HS-27A (cell line): ENCODE results near the gene AP5S1.
"Not testable (repeated sequence)": the region's sequence is repeated elsewhere in the genome, so short reads cannot be mapped to it uniquely, and the experiment has no call there.

Experiments used
- DNase-seq: peaks from one replicate; pipeline ENCODE4 v3.0.0-alpha.2; 2012; ENCODE audit warnings: low read depth, missing footprints

AP5S1 gene

DNA sequence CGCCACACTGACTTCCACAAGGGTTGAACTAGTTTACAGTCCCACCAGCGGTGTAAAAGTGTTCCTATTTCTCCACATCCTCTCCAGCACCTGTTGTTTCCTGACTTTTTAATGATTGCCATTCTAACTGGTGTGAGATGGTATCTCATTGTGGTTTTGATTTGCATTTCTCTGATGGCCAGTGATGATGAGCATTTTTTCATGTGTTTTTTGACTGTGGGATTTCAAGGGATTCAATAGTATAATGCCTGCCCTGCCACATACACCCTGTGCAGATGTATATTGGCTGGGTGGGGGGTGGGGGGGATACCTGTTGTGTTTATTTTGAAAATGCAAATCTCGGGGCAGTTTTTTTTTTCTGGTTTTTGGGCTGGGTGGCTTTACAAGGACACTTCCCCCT, 26.2 kb upstream of the AP5S1 start:
- not testable (repeated sequence) for DNase-seq

DNA sequence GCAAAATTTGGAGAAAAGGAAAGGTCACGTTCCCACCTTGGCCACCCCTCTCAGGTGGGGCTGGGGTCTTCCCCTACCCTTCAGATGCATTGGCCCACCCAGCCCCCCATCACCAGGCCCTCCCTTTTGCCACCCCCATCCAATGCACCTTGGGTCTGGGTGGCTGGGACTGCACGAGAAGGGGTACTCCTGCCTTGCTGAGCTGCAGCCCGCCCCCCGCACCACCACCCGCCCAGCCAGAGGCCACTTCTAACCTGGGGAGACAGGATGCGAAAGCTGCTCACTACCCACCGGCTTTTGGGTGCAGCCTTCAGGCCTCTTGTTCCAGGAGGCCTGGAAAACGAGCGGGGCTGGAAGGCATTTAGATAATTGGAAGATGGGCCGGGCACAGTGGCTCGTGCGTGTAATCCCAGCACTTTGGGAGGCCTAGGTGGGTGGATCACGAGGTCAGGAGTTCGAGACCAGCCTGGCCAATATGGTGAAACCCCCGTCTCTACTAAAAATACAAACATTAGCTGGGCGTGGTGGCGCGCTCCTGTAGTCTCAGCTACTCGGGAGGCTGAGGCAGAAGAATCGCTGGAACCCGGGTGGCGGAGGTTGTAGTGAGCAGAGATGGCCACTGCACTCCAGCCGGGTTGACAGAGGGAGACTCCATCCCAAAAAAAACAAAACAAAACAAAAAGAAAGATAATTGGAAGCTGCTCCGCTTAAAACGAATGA, 25.5 kb upstream of the AP5S1 start:
- no peak for DNase-seq

DNA sequence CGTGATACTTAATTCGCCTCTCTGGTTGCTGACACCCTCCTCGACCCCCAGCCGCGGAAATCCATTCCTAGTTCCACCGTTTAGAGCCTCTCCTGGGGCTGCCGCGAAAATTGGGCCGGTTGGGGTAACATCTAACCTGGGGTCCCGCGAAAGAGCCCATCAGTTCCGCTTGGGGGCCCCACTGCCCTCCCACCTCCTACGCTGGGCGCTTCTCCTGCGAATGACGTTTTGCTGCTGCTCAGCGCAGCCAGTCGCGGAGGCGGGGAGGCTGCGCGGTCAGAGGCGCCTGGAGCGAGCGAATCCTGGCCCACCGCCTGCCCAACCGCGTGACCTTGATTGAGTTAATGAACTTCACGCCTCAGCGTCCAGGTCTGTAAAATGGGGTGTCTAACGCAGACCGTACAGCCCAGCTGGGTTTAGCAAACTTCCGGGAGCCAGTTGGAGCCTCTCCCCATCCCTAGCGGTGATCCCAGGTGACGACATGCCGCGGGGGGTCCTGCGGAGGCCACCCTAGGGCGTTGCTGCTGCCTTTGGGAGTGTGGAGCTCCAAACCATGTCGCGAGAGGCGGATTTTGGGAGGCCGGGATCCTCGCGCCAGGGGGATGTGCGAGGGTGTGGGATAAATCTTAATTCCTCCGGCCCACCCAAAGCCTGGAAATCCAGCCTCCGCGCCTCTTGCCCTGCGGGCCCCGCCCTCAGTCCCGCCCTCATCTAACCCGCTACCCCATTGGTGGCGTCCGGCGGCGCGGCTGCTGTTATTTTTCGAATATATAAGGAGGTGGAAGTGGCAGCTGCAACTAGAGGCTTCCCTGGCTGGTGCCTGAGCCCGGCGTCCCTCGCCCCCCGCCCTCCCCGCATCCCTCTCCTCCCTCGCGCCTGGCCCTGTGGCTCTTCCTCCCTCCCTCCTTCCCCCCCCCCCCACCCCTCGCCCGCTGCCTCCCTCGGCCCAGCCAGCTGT, 24.6 kb upstream of the AP5S1 start, which contains the start of gene CDC25B:
Gene CDC25B, plus strand, starts transcription at position 800 of the 958 bp plus-strand sequence. CDS start 222 bp downstream, outside the sequence.
- peak; percentile 88 for DNase-seq

DNA sequence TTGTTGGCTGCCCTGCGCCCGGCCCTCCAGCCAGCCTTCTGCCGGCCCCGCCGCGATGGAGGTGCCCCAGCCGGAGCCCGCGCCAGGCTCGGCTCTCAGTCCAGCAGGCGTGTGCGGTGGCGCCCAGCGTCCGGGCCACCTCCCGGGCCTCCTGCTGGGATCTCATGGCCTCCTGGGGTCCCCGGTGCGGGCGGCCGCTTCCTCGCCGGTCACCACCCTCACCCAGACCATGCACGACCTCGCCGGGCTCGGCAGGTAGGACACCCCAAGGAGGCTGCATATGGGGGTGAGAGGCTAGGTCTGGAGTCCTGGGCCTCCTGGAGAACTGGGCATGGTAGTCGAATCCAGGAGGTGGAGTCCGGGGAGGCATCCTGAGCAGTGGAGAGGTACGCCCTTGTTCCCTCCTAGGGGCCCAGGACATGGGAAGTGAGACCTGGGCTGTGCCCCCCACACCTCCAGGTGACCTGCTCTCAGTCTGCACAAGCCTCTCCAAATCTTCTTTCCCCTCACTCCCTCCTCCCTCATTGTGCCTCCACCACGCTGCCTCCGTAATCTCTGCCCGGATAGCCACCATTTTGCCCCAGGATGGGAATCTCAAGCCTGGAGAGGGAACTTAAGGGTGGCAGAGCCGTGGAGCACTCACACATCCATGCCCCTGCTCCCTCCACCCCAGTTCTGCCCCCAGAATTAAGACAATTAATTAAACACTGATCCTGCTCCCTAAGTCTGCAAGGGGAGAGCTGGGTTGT, 23.7 kb upstream of the AP5S1 start:
- no peak for DNase-seq

DNA sequence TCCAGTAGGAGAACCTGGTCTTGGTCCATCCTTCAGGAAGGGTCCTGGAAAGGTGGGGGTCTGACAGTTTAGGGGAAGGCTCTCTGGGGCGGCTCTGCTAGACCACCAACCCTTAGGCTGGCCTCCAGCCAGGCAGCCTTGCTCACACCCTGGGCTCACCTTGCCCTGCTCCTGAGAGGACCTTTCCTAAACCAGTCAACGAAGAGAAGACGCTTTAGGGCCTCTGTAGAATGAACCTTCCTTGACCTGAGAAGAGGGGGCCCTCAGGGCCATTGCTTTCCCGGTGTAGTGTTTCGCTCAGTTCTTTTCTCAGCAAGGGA, 23.2 kb upstream of the AP5S1 start:
- DNase-seq = no peak

DNA sequence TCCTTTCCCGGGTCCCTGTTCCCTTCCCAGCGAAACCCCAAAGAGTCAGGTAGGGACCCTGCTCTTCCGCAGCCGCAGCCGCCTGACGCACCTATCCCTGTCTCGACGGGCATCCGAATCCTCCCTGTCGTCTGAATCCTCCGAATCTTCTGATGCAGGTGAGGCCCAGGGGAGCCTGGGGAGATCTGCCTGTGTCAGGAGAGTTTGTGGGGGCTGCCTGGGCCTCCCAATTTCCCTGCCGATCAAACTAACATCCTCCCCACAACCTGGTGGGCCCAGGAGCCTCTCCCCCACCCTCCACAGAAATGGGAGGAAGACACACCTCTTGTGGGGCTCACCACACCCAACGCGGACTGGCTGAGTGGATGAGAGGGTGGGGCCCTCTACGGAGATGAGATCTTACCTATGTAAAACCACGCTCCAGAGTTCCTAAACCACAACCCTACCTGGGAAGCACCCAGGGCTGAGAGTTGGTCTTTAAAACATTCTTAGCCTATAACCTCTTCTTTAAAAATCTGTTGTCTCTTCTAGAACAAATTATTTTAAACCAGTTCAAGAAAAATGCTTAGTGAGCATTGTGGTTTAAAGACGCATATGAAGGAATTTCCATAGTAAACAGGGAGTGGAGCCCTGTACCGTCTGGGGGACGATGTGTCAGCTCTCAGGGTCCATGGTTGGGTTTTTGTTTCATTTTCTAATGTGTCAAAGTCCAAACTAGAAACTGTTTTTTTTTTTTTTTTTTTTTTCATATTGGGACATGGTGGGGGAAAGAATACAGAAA, 22.6 kb upstream of the AP5S1 start:
- DNase-seq = no peak

DNA sequence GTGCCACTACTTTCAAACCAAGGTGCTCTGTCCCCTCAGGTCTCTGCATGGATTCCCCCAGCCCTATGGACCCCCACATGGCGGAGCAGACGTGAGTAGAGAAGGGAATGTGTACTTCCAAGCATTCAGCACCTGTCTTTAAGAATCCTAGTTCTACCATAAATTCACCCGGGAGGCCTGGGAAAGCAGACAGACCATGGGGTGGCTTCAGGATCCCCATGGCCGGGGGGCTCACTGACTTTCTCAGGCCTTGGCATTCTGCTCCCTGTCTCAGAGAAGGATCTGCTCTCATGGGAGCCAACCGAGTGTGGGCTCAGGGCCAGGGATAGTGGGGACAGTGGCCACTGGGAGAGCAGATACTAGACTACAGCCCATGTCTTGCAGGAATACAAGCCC, 22.0 kb upstream of the AP5S1 start:
- no peak for DNase-seq

DNA sequence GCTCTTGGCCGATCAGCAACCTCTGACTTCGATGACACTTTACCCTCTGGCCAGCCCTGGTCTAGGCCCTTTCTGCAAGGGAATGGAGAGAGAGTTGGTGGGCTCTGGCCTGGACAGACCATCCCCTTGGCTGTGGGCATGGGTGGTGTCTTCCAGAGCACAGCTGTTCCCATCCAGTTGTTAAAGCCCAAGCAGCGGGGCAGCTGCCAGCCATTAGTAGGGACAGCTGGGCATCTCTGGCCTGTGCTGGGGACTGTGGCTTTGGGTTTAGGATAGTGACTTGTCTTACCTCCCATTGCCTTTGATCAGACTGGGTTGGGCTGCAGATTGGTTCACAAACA, 21.5 kb upstream of the AP5S1 start:
- DNase-seq = no peak

DNA sequence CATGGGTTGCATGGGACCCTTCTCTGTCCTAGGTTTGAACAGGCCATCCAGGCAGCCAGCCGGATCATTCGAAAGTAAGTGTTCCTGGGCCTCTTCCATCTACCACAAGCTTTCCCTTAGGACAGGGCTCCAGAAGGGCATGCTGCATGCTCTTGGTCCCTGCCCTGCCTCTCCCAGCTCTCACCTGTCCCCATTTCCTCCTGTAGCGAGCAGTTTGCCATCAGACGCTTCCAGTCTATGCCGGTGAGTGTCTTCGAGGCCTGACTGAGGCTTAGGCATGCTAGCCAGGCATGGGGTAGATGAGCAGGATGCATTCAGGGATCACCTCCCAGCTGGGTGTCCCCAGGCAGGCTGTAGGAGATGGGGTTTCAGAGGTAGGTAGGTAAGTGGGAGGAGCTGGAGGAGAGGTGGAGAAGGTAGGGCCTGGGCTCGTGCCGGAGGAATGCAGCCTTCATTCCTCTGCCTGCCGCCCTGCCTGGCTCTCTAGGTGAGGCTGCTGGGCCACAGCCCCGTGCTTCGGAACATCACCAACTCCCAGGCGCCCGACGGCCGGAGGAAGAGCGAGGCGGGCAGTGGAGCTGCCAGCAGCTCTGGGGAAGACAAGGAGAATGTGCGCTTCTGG, 20.0 kb upstream of the AP5S1 start:
- no peak for DNase-seq

DNA sequence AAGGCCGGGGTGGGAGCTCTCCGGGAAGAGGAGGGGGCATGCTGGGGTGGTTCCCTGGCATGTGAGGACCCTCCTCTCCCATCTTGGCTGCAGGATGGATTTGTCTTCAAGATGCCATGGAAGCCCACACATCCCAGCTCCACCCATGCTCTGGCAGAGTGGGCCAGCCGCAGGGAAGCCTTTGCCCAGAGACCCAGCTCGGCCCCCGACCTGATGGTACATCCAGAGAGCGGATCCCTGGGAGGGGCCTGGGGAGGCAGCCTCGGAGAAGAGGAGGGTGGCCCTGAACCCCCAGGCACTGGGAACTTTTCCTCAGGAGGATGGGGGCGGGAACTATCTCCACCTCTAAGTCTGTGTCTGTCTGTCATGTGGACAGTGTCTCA, 19.5 kb upstream of the AP5S1 start:
- DNase-seq = no peak

DNA sequence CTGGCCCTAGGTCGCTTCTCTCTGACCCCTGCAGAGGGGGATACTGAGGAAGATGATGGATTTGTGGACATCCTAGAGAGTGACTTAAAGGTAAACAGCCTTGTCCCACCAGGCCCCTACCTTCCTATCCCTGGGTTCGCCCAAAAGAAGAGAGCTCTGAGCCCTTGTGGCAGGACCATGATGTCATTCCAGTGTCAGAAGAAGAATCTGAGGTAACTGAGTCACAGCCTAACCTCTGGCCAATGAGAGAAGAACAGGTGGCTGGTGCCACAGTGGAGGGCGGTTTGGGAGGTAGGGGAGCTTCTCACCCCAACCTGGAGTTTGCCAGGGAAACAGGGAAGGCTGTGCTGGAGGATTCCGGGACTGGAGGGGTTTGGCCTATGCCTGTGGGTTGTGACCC, 19.0 kb upstream of the AP5S1 start:
- DNase-seq = no peak

DNA sequence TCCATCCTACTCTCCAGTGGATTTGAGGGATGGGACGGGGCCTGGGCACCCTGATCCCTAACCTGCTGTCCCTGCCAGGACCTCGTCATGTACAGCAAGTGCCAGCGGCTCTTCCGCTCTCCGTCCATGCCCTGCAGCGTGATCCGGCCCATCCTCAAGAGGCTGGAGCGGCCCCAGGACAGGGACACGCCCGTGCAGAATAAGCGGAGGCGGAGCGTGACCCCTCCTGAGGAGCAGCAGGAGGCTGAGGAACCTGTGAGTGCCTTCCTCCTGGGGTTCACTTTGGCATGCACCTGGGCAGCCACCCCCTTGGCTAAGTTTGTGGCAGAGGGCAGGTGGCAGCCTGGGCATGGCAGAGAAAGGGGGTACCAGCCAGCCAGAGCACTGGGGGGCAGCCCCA, 18.5 kb upstream of the AP5S1 start:
- DNase-seq = no peak

DNA sequence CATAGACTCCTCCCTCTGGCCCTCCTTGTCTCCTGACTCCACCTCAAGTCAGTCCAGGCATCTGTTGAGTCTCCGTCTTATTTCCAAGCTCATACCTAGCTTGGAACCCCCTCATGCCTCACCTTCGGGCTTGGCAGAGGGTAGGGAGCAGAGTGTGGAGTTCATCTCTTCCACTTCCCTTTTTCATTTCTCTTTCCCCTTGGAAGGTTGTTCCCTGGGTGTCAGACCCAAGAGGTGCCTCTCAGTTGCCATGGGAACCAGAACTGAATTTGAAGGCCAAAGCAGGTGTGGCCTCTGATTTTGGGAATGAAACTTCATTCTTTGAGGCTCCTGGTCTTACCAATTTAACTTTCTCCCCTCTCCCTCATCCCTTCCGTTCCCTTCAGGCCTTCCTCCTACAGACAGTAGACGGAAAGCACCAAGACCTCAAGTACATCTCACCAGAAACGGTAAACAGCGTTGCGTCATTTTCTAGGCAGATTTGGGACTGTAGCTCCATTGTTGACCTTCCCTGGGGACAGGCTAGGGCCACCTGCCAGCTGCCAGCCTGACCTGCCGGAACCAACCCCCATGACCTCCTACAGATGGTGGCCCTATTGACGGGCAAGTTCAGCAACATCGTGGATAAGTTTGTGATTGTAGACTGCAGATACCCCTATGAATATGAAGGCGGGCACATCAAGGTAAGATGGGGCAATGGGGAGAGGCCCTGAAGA, 17.7 kb upstream of the AP5S1 start:
- no peak for DNase-seq

DNA sequence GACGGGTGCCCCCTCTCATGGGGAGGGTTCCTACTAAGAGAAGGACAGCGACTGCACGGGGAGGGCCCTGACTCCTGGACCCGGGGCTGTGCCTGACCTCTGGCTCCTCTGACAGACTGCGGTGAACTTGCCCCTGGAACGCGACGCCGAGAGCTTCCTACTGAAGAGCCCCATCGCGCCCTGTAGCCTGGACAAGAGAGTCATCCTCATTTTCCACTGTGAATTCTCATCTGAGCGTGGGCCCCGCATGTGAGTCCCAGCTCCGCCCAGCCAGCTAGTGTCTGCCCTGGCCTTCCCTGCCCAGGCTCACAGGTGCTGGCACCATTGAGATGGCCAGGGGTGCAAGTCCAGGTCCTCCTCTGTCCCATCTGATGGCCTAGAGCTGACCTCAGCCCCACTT, 17.1 kb upstream of the AP5S1 start:
- no peak for DNase-seq

DNA sequence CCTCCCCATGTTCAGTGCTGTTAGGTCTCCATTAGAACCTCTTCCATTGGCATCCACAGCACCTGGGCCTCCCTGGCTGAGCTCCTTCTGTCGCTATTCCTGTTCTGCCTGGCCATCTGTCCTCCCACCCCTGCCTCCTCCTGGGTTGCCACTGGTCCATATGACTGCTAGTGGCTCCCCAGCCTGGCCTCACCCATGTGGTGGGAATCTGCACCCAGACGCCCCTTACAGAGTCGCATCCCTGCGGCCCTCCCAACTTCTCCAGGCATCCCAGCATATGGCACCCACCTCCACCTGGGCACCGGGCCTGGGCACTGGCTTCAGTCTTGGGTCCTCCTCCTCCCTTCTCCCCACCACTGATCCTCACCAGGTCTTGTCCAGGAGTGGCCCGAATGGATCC, 16.5 kb upstream of the AP5S1 start:
- DNase-seq = no peak

DNA sequence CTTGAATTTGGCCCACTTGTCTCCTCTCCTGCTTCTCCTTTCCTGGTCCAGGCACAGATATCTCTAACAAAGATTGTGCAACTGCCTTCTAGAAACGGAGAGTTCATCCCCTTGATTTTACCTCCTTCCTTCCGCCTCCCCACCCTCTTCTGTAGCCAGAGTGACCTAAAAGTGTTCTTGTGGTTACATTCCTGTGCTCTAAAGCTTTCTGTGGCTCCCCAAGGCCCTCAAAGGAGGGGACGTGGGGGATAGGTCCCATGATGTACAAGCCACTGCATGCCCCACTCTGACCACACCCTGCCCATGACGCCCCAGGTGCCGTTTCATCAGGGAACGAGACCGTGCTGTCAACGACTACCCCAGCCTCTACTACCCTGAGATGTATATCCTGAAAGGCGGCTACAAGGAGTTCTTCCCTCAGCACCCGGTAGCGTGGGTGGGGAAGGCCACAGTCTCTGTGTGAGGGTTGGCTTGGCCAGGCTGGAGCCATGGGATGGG, 16.0 kb upstream of the AP5S1 start:
- DNase-seq = no peak

DNA sequence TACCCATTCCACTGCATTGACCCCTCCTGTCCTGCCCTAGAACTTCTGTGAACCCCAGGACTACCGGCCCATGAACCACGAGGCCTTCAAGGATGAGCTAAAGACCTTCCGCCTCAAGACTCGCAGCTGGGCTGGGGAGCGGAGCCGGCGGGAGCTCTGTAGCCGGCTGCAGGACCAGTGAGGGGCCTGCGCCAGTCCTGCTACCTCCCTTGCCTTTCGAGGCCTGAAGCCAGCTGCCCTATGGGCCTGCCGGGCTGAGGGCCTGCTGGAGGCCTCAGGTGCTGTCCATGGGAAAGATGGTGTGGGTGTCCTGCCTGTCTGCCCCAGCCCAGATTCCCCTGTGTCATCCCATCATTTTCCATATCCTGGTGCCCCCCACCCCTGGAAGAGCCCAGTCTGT, 15.6 kb upstream of the AP5S1 start:
- no peak for DNase-seq

DNA sequence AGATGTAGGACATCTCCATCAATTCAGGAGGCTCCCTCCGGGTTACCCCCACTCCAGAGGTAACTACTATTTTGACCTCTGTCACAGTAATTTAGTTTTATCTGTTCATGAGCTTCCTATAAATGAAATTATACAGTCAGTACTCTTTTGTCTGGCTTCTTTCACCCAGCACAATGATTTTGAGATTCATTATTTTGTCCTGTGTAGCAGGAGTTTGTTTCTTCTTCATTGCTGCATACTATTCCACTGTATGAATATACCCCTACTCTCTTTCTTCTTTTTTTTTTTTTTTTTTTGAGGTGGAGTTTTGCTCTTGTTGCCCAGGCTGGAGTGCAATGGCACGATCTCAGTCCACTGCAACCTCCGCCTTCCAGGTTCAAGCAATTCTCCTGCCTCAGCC, 11.8 kb upstream of the AP5S1 start:
- DNase-seq = no peak

DNA sequence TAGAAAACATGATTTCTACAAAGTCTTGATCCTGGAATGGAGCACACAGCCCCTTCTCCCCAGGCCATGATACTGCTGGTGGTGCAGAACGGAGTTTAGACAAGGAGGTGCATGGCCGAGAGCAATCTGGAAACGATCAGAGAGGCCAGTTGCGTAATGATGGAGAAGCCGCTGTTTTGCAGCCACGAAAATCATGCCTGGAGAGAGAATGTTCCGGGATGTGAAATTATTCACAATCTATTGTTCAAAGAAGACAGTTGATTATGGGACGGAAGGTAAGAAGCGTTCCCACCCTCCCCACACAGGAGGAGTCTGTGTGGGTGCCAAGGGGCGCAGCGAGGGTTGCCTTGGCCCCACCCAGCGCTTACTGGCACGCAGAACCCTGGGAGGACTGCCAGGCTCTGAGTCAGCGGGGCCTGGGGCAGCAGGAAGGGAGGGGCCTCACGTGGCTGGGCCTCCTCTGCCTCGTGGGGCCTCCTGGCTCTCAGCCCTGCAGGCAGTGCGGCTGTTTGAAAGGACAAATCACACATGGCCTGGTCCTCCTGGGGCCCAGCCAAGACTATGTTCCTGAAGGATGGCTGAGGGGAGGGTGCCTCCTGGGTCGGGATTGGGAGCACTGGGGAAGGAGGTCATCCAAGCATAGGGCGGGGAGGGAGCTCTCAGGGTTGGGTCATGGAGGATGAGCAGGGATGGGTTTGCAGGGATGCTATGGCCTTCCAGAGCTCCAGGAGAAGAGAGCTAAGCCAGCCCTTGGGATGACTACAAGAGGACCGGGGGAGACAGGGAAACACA, 8.7 kb upstream of the AP5S1 start:
- peak; percentile 98 for DNase-seq

DNA sequence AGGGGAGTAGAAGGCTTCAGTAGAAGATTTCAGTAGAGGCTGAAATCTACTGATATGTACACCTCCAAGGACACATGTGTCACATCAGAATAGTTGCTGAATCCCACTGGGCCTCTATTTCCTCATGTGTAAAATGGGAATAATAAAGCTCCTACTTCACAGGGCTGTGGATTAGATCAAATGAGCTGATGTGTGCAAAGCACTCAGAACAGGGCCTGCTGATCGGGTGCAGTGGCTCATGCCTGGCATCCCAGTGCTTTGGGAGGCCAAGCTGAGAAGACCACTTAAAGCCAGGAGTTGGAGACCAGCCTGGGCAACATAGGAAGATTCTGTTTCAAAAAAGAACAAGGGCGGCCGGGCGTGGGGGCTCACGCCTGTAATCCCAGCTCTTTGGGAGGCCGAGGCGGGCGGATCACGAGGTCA, 8.1 kb upstream of the AP5S1 start:
- DNase-seq = no peak
